Measurements from ENCODE around the gene RERE.

The RERE gene

GRCh38 chr1:8363767-8364301 lies 453.6 kb downstream of the RERE start:
- no peak for DNase-seq (ENCODE audit: low read depth in 2 of 2)

DNA sequence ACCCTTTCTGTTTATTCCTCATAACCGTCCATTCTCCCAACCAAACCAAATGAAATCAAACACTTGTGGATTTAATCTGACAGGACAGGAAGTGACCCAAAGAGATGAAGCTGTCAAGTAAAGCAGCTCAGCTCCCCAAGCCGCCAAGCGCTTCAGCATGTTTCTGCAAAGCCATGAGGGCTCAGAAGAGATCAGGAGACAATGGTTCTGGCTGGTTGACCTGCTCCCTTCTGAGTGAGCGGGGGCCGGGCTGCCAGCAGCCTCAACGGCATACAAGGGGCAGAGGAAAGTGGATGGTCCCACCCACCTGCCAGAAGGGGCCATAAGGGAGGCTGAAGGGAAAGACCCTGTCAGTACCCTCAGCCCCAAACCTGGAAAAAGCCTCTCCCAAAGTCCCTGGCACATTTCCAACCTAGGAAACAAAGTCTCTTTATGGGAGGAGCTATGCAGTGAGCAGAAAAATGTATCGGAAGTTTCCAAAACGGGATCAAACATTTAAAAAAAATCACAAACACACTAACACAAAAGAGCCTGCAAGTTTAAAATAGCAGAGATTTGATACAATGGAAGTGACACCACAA lies 454.2 kb downstream of the RERE start:
- no peak for DNase-seq (ENCODE audit: low read depth in 2 of 2)

DNA sequence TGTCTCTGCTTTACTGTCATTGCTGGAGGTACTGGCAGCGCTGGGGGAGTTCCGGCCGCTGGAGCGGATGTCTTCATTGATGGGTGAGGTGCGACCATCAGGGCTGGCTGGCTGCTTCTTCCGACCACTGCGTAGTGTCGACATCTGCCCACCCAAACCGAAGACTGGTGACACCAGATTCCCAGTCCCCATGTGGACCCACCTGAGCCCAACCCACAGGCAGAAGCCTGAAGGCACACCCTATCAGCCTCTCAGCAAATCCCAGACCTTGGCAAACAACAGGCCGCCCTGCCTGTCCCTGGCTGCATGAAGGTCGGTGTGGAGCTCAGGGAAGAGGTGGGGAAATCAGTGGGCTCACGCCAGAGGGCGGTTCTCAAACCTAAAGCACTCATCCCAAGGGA lies 454.7 kb downstream of the RERE start:
- no peak for DNase-seq (ENCODE audit: low read depth in 2 of 2)

GRCh38 chr1:8361198-8361849 lies 456.1 kb downstream of the RERE start:
- DNase-seq (ENCODE audit: low read depth in 2 of 2) = no peak

- DNase-seq (ENCODE audit: low read depth in 2 of 2) = no peak
Measured at GRCh38 chr1:8360493-8361197, 456.8 kb downstream of the RERE start.

- no peak for DNase-seq (ENCODE audit: low read depth in 2 of 2)
Measured at GRCh38 chr1:8359617-8360481, 457.6 kb downstream of the RERE start.

GRCh38 chr1:8358897-8359616 lies 458.4 kb downstream of the RERE start:
- no peak for DNase-seq (ENCODE audit: low read depth in 2 of 2)

DNA sequence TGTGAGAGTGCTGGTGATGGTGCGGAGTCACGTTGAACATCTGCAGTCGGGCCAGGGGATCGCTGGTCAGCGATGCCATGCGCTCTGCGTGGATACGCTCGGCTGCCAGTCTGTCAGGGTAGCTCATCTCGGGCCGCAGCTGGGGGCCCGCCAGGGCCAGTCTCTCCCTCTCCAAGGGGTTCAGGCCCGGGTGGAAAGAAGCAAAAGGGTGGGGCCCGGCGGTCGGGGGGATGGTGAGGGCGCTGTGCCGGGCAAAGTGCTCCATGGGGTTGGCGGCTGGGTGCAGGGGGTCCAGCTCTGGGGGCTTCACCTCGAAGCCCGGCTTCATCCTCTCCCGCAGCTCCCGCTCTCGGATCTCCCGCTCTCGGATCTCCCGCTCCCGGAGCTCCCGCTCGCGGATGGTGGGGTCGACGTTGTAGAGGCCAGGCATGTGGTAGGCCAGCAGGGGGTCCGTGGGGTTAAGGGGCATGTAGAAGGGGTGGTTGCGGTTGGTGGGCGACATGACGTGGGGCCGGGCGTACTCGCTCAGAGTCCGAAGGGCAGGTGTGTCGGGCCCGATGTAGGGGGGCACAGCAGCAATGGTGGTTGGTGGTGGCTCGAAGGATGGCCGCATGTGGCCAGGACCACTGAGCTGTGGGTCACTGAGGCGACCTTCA lies 459.1 kb downstream of the RERE start:
- no peak for DNase-seq (ENCODE audit: low read depth in 2 of 2)

DNA sequence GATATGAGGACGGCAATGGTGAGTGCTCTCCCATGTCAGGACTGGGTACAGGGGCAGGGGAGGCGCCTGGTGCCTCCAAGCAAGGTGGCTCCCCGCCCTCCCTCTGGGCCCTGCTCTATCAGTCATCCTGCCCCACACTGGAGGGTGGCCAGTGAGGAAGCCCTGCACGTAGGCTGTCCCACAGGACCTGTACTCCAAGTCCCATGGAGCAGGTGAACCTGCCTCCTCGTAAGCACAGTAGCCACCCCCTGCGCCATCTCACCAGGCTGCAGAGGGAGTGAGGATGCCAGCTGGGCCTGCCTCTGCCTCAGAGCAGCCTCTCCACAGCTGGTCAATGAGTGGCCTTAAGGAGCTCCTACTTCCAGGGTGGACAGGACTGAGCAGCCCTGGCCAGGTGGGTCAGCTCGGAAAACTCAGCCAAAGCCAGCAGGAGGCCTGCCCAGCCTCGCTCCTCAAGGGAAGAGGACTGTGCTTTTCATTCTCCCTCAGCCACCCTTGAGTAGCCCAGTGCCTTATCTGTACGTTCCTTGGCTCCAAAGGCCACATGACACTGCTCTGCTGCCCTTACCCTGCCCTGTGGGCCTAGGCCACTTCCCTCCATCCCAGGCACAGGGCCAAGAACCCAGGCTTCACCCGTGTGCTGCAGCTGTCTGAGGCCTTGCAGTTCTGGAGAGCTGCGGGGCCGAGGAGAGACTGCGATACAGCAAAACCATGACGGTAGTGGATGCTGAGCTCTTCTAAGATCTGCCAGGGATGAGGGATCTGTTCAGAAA lies 459.9 kb downstream of the RERE start:
- no peak for DNase-seq (ENCODE audit: low read depth in 2 of 2)

- DNase-seq (ENCODE audit: low read depth in 2 of 2) = no peak
Measured at GRCh38 chr1:8356256-8357209, 460.9 kb downstream of the RERE start.

- no peak for DNase-seq (ENCODE audit: low read depth in 2 of 2)
Measured at GRCh38 chr1:8355439-8356255, 461.8 kb downstream of the RERE start.

DNA sequence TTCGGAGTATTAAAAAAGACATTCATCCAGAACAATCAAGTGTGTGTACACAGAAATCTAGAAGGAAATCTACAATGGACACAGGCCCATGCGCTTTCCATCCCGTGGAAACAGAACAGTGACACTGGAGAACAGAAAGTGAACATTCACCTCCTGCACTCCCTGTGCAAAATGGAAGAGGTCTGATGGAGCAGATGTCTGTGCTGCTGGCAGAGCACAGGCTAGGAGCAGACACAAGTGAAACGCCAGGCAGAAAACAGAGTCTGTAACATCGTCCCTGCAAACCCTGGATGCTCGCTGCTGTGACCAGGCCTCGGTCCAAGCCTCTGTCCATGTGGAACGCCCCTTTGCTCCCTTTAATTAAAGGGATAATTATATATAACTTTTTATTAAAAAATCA lies 463.4 kb downstream of the RERE start:
- DNase-seq (ENCODE audit: low read depth in 2 of 2) = no peak

DNA sequence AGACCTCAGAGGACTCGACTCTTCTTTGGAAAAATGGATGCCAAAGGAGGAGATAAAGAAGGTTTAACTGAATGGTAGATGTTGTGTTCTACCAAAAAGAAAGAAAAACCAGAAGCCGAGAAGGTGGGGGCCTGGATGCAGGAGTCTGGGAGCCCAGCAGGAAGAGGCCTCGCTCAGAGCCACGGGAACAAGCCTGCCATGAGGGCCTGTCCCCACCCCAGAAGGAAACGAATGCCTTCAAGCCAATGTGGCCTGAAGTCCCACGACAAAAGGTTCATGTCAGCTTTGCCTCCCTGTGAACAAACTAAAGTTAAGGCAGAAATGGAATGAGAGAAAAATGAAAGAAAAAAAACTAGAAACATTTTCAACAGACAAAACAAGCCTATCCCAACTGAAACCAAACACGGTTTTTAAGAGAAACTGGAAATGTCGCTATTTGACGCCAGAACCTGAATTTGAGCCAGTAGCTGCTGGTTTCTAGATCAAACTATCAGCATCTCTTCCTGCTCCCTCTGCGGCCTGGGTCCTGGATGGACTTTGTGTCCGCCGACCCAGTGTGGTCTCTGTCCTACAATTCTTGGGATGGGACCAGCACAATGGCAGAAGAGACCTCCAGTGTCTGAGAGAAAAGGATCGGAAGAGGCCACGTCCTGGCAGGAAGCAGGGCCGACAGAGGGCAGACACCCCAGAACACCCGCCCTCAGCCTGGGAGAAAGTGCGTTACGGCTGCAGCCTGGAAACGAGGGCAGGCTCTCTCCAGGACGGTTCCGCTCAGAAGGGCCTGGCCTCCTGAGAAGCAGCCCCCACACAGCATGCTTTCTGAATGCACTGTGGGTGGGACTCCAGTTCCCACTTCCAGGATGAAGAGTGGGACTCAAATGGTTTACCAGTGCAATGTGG lies 464.3 kb downstream of the RERE start:
- no peak for DNase-seq (ENCODE audit: low read depth in 2 of 2)

- DNase-seq (ENCODE audit: low read depth in 2 of 2) = no peak
Measured at GRCh38 chr1:8352471-8352845, 465.0 kb downstream of the RERE start.

GRCh38 chr1:8351693-8352470 lies 465.6 kb downstream of the RERE start:
- DNase-seq (ENCODE audit: low read depth in 2 of 2) = no peak

All from stimulated activated CD8-positive, alpha-beta memory T cell treated with anti-CD3 and anti-CD28 coated beads, Interleukin-2, amount 100 ng/mL, for 1 hour (primary cell).